Uterus (tissue), 2 donors: ENCODE data around the gene FOXB2.

Source experiments
- CTCF ChIP-seq, 4 experiments: fragments of 200-600 bp in 2 of 4; fragments of 450-650 bp in 2 of 4; sonication (generic) in 2 of 4; IDR thresholded peaks; one replicate each; pipeline ENCODE4 v1.5.1; 2016 to 2019; ENCODE audit warnings: antibody characterized with exemption in 4 of 4, mild to moderate bottlenecking in 2 of 4, moderate library complexity in 1 of 4
- POLR2A ChIP-seq, 2 donors: fragments of 450-650 bp; IDR thresholded peaks; one replicate each; pipeline ENCODE4 v1.6.1; 2016; ENCODE audit warnings: antibody characterized with exemption in 2 of 2, mild to moderate bottlenecking in 1 of 2, moderate library complexity in 1 of 2

DNA sequence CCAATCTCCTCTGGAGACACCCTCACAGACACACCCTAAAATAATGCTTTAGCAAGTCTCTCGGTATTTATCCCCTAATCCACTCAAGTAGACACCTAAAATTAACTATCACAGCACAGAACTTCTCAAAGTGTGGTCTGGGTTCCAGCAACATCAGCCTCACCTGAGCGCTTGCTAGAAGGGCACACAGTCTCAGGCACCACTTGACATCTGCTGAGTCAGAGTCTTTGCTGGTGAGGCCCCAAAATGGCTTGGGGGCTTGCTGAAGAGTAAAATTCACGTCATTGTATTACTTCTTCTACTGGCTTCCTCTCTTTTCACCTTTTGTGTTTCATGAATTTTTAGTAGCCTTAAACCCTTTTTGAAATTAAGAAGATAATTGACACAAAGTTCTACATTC lies 9.0 kb downstream of the FOXB2 start:
- TF ChIP-seq CTCF (IDR thresholded peaks at IDR 0.05): no peak
- no peak for TF ChIP-seq POLR2A (IDR thresholded peaks at IDR 0.05)
